GM12892 (cell line): ENCODE results near the gene PTAFR.

Experiments
- POLR2A ChIP-seq: IDR thresholded peaks from 2 replicates; pipeline ENCODE4 v1.6.1; 2011; ENCODE audit warnings: low read depth, low read length, control low read depth
- POLR2AphosphoS5 ChIP-seq: IDR thresholded peaks from 2 replicates; pipeline ENCODE4 v1.6.1; 2011; ENCODE audit warnings: low read depth, low read length, control low read depth

- TF ChIP-seq POLR2A (no peak), POLR2AphosphoS5 (no peak)
Measured at GRCh38 chr1:28190337-28190979, 14.0 kb upstream of the PTAFR start.
